ENCODE data around the gene DIP2C. TPM values are rescaled to one million over a fixed set of nuclear protein-coding genes. Genes with fewer than 3 reads are reported as not detected.
"Not testable (repeated sequence)": the region's sequence is repeated elsewhere in the genome, so short reads cannot be mapped to it uniquely, and the experiment has no call there.

The DIP2C gene
- total RNA-seq, 1 donor: 19.9 TPM

DNA sequence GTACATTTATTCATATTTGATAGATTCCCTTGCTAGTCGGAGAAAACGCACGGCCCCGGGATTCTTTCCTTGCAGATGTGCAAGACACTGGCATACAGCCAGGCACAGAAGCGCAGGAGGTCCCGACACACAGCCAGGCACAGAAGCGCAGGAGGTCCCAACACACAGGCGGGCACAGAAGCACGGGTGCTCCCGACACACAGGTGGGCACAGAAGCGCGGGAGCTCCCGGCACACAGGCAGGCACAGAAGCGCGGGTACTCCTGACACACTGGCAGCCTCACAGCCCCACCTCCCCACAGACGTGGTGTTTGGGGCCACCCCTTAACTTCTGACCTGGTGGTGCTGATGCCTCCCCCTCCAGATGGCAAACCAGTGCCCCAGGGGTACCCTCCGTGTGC is 316.9 kb downstream of the DIP2C start:
- TF ChIP-seq, protein P1, sequence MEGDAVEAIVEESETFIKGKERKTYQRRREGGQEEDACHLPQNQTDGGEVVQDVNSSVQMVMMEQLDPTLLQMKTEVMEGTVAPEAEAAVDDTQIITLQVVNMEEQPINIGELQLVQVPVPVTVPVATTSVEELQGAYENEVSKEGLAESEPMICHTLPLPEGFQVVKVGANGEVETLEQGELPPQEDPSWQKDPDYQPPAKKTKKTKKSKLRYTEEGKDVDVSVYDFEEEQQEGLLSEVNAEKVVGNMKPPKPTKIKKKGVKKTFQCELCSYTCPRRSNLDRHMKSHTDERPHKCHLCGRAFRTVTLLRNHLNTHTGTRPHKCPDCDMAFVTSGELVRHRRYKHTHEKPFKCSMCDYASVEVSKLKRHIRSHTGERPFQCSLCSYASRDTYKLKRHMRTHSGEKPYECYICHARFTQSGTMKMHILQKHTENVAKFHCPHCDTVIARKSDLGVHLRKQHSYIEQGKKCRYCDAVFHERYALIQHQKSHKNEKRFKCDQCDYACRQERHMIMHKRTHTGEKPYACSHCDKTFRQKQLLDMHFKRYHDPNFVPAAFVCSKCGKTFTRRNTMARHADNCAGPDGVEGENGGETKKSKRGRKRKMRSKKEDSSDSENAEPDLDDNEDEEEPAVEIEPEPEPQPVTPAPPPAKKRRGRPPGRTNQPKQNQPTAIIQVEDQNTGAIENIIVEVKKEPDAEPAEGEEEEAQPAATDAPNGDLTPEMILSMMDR (IDR thresholded peaks at IDR 0.05; ENCODE audit: insufficient read depth, low read depth, low read length): no peak
- DNase-seq (ENCODE audit: low read depth): peak; percentile 38
- no peak overlapping the region for H3K4me3 ChIP-seq (ENCODE audit: low read depth, low read length)

DNA sequence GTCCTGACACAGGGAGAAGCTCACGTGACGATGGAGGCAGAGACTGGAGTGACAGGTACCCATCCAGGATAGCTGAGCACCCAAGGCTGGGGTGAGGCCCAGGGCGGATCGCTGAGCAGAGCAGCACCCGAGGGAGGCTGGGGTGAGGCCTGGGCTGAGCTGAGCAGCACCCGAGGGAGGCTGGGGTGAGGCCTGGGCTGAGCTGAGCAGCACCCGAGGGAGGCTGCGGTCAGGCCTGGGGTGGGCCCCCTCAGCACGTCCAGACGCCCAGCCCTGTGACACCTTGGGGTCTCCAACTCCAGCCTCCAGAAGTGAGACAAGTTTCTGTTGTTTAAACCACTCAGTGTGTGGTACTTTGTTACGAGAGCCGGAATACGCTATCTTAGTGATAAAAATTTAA is 318.0 kb downstream of the DIP2C start:
- TF ChIP-seq, protein P1 (IDR thresholded peaks at IDR 0.05; ENCODE audit: insufficient read depth, low read depth, low read length): no peak

DNA sequence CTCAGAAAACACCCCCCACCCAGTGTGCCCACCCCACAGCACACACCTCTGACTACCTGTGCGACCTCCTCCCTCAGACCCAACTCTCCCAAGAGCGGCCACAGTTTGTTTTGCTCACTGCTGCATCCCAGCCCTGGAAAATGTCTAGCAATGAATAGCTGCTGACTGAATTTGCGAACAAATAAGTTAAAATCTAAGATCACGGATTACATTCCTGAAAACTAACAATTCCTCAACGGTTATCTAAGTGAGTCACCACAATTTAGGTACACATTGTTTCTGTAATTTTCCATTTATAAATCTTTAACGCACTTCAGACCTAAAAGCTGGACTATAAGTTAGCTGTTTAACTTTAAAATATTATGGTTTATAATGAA is 319.0 kb downstream of the DIP2C start:
- TF ChIP-seq, protein P1 (IDR thresholded peaks at IDR 0.05; ENCODE audit: insufficient read depth, low read depth, low read length): no peak
- peak; percentile 55 for DNase-seq (ENCODE audit: low read depth)
- H3K4me3 ChIP-seq (ENCODE audit: low read depth, low read length): no peak overlapping the region

More for the DNA sequence above, 318.0 kb downstream of the DIP2C start:
- no peak for DNase-seq (ENCODE audit: low read depth)
- H3K4me3 ChIP-seq (ENCODE audit: low read depth, low read length): no peak overlapping the region

DNA sequence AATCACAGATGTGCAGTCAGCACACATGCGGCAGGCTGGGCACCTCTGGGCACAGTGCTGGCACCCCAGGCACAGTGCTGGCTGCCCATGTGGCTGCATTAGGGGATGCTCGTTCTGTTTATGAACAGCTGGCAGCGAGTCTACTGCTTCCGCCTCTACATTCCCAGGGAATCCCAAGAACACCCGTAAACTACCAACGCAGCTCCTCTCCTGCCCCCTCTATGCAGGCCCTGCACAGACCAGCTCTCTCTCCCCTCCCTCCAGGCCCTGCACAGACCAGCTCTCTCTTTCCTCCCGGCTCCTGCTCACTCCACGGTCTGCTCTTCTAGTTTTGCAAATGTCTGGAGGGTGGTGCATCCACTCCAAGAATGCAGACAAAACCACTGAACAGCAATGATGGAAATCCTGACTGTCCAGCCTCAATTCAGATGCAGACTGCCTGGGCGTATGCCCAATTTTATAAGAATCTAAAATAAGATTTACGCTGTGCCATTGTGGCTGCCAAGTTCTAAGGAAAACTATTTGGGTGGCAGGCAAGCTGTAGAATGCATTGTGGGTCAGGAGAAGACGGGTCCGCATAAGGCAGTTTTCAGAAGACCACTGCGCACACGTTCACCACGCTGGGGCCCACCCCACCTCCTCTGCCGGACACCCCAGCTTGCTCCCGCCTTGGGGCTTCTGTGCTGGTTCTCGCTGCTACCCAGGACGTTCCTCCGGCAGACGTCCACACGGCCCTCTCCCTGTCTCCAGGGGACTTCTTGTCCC is 319.6 kb downstream of the DIP2C start:
- TF ChIP-seq, protein P1 (IDR thresholded peaks at IDR 0.05; ENCODE audit: insufficient read depth, low read depth, low read length): no peak
- no peak overlapping the region for H3K4me3 ChIP-seq (ENCODE audit: low read depth, low read length)
- peak; percentile 86 for DNase-seq (ENCODE audit: low read depth)

DNA sequence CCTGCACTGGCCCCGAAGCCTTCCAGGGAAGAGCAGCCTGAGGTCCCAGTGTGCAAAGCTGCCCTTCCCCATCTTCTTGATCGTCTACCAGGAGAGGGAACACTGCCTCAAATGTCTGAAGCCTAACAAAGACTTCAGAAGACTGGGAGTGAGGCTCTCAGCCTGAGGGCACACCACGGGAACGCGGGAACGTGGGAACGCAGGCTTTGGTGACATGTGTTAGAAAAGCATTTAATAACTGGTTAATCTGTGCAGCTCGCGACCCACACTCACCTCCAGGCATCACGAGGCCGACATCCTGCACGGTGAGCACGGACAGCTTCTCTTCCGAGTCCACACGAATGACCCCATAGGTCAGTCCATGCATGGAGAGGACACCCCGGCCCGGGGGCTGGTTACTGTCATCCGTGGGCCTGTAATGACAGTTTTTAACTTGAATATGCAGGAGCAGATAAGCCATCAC is 320.2 kb downstream of the DIP2C start:
- no peak overlapping the region for H3K4me3 ChIP-seq (ENCODE audit: low read depth, low read length)
- TF ChIP-seq, protein P1 (IDR thresholded peaks at IDR 0.05; ENCODE audit: insufficient read depth, low read depth, low read length): no peak
- peak; percentile 4 for DNase-seq (ENCODE audit: low read depth)

DNA sequence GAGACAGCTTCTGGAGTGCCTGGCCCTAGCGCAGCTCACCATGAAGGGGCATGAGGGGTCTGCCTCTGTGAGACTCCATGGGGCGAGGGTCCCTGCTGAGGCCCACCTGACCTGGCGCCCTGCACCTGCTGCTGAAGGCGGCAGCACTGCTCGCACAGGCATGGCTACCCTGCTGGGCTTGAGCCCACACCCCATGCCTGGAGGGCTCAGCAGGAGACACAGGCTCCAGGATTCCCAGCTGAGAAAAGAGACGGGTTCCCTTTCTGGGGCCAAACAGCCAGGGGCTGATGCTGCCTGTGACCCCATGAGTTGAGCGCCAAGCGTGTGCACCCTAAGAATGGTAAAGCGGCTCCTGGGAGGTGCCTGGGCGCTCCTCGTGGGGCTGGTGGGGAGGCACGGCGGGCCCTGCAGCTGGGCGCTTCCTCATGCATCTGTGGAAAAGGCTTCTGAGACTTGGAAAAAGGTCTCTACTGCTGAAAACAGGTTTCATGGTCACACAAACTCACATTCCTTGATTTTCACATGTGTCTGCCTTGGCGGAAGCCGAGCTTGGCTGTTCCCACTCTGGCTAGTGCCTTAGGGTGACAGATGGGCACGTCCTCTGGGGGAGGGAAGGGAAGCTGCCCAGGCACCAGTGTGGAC is 320.8 kb downstream of the DIP2C start:
- TF ChIP-seq, protein P1 (IDR thresholded peaks at IDR 0.05; ENCODE audit: insufficient read depth, low read depth, low read length): no peak
- DNase-seq (ENCODE audit: low read depth): no peak
- H3K4me3 ChIP-seq (ENCODE audit: low read depth, low read length): no peak overlapping the region

DNA sequence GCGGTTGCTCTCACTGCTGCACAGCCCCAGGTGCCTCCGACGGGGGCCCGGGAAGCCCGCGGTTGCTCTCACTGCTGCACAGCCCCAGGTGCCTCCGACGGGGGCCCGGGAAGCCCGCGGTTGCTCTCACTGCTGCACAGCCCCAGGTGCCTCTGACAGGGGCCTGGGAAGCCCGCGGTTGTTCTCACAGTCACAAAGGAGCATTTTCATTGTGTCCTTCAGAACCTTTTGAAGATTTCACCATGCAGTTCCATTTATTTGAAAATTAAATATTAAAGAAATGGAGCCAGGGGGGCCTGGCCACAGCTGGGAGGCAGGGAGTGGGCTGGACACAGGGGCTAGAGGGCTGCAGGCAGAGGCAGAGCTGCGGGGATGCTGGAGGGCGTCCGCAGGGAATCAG is 321.4 kb downstream of the DIP2C start:
- not testable (repeated sequence) for H3K4me3 ChIP-seq (ENCODE audit: low read depth, low read length); DNase-seq (ENCODE audit: low read depth)
